GM21576 (cell line): ENCODE measurements around the gene HABP4.

Experiments used
- ATAC-seq: cut with Tn5 transposase; IDR thresholded peaks from one replicate; pipeline ENCODE4 v1.9.1; 2021; ENCODE audit warnings: mild to moderate bottlenecking, moderate library complexity; ENCODE audit not compliant: unreplicated experiment

The HABP4 gene

GRCh38 chr9:96449845-96450612 is at the start of gene HABP4:
HABP4 (plus strand) TSS chr9:96450169; CDS start chr9:96450280, 111 bp downstream.
- peak; percentile 94 for ATAC-seq

DNA sequence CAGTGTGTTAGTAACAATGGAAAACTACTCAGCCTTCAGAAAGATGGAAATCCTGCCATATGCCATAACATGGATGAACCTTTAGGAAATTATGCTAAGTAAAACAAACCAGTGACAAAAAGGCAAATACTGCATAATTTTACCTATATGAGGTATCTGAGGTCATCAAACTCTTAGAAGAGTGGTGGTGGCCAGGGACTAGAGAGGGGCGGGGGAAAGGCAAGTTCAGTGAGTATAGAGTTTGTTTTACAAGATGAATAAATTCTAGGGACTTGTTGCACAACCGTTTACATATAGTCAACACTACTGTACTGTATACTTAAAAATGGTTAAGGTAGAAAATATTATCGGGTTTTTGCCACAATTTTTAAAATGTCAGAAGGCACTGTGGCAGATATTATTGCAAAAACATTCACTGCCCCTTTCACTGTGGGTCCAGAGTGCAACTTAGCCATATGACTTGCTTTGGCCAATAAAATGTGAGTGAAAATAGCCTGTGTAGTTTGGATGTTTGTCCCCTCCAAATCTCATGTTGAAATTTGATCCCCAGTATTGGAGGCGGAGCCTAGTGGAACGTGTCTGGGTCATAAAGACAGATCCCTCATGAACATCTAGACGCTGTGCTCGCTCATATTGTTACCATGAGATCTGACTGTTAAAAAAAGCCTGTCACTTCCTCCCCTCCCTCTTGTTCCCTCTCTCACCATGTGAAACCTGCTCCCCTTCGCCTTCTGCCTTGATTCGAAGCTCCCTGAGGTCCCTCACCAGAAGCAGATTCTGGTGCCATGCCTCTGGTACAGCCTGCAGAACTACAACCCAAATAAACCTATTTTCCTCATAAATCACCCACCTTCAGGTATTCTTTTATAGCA is 41.3 kb upstream of the HABP4 start:
- ATAC-seq = no peak

DNA sequence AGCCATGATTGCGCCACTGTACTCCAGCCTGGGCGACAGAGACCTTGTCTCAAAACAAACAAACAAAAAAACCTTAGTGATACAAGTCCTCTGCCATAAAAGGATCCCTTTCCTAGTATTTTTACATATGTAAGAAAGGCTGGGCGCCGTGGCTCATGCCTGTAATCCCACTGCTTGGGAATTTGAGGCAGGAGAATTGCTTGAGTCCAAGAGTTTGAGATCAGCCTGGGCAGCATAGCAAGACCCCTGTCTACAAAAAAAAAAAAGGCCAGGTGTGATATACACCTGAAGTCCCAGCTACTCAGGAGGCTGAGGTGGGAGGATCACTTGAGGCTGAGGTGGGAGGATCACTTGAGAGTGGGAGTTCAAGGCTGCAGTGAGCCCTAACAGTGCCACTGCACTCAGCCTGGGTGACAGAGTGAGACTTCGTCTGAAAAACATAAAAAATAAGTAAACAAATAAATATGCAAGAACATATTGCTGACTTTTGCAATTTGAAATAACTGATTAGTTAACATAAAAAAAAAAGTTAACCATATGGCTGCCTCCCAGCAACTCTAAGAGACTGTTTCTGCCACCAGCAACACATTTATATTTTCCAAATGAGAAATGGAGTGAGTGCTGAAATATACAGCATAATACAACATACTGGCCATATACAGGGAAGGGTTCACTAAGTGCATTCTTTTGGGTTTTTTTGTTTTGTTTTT is 38.7 kb upstream of the HABP4 start:
- ATAC-seq = no peak

DNA sequence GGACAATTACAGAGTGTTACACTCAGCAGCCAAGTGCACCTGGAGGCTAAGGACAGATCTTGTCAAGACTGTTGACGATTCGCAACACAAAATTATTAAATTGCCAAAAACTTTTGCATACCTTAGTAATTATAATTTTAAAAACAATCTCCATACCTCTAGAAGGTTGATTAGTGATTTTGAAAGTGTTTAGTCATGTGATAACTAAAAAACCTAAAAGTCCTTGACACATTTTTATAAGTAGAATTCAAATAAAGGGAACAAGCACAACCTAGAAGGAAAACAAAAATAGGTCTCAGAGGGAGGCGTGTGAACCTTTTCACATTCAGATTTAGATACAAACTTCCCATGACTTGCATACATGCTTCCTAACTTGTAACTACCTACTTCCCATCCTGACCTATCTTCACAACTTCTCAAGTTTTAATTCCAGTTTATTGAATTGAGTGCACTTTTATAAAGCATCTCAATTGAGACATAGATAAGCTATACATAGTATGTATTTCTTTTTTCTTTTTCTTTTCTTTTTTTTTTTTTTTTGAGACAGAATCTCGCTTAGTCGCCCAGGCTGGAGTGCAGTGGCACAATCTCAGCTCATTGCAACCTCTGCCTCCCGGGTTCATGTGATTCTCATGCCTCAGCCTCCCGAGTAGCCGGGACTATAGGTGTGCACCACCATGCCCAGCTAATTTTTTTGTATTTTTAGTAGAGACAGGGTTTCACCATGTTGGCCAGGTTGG is 37.6 kb upstream of the HABP4 start:
- no peak for ATAC-seq

- ATAC-seq = peak; percentile 29
Measured at GRCh38 chr9:96413302-96414221, 36.4 kb upstream of the HABP4 start.

DNA sequence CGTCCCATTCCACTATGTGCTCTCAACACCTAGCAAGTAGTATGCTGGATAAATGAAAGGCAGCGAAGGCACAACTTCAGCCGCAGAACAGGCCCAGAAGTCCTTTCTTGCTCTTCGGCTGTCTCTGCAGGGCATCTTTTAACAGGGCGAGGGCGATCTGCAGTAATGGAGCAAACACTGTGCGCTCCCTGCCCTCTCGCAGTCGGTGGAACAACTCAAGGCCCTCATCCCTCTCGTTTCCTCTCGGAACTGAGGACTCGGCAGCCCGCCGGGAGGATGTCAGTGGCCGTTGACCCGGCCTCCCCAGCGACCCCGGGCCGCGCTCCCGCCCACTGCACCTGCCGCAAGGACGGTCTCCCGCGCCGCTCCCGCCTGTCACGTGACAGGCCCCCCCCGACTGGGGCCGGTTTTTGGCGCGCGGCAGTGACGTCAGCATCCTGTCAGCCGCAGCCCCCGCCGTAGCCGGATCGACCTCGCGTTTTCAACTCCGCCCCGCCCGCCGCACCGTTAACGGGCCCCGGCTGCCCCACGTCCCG is 32.9 kb upstream of the HABP4 start:
- no peak for ATAC-seq

GRCh38 chr9:96417661-96418082 is 32.3 kb upstream of the HABP4 start:
- ATAC-seq = no peak

DNA sequence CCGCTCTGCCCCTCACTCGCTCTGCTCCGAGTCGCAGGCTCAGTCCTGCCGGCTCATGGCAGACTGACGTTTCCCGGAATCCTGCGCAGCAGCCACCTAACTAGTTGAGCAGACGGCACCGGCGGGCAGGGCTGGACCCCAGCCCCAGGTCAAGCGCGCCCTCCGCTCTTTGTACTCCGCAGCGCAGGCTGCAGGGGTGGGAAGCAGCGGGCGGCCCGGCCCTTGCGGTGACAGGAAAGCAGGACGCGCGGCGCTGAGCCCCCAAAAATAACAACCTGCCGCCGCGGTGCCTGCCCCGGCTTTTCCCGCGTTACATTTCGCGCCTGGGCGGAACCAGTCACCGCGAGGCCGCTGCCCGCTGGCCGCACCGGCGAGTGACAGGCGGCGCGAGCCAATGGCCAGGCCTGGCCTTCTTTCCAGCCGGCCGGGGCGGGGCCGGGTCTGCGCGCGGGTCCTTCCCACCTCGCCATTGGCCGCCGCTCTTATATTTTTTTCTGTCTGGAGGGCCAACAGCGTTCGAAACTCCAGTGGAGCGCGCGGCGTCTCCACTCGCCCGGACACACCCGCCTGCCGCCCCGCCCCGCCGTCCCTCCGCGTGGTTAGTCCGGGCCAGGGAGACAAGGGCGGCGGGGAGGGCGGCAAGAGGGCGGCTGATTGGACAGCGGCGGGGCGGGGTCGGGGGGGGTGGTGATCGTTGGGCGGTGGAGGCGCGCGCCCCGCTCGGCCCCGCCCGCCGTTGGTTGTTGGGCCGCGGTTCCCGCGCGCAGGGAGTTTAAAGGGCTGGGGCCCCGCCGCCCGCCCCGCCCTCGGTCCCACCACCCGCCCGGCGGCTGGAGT is 31.7 kb upstream of the HABP4 start, which contains the start of gene ZNF367:
Gene ZNF367, minus strand, starts transcription at position 288 of the 837 bp plus-strand sequence. CDS start 338 bp downstream, outside the sequence.
- peak; percentile 58 for ATAC-seq

DNA sequence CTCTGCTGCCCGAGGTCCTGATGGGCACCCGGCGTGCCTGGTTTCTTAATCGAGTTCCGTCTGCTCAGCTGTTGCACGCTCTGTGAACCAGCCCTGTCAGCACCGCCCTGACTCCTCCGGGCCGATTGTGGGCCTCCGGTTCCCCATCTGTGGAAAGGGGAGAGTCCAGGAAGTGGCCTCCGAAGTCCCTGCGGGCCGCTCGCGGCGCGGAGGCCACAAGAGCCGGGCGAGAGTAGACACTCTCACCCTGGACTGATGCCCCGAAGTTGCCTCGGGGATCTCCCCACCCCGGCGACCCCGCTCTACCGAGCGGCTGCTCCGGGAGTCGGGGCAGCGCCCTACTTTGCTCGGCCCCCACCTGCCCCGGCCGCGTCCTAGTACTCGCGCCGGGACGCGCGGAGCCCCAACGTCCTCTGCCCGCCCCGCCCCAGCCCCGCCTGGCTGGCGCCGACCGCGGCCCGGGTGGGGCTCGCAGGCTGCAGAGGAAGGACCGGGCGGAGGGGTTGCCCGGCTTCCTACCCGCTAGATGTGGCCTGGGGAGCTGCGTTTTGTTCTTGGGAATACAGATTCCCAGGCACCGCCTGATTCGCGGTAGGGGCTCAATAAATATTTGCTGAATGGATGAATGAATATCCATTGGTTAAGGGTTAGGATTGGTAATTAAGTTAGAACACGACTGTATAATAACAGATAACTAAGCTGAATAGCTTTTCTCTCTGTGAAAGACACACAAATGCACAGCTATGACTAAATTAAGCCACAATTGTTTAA is 30.9 kb upstream of the HABP4 start:
- peak; percentile 29 for ATAC-seq

GRCh38 chr9:96419691-96419969 is 30.3 kb upstream of the HABP4 start:
- no peak for ATAC-seq

GRCh38 chr9:96420468-96421219 is 29.3 kb upstream of the HABP4 start:
- ATAC-seq = no peak

DNA sequence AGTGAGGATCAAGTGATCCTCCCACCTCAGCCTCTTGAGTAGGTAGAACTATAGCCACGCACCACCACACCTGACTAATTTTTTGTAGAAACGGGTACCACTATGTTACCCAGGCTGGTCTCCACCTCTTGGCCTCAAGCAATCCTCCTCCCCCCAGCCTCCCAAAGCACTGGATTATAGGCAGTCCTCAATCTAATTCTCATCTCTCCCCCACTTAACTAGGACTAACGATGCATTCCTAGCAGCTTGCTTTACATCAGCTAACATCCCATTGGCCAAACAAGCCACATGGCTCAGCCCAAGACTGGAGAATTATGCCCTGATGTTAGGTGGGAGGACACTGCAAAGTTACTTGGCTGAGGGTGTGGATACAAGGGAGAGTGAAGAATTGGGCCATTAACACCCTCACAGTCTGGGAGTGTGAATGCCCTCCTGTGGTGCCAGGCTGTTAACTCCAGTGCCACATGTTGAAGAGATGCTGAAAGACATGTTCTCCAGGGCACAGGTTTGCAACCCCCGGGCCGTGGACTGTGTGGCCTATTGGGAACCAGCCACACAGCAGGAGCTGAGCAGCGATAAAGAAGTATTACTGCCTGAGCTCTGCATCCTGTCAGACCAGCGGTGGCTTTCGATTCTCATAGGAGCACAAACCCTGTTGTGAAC is 26.5 kb upstream of the HABP4 start:
- no peak for ATAC-seq

GRCh38 chr9:96423985-96424336 is 26.0 kb upstream of the HABP4 start:
- no peak for ATAC-seq

DNA sequence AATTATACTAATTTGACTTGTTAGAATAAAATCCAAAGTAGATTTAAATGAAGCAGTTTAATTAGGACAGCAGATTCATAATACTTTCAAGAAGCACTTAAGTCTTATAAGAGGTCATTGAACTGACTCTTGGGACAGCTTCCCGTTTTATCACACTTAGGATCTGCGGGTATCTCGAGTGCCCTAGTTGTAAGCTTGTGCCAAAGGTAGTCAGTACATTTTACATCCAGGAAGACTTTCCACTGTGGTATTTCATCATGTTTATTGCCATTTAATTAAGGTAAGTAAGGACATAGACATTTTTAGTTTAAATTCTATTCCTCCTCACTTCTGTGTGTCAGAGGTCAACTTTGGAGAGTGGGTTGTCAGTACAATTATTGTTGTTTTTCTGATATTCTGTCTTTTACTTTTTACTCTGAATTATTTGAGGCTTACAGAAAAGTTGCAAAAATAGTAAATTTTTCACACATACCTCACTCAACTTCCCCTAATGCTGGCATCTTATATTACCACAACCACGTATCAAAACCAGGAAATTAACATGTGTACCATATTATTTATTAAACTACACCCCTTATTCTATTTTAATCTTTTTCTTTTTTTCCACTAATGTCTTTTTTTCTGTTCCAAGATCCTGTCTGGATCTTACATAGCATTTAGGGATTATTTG is 24.3 kb upstream of the HABP4 start:
- ATAC-seq = no peak

DNA sequence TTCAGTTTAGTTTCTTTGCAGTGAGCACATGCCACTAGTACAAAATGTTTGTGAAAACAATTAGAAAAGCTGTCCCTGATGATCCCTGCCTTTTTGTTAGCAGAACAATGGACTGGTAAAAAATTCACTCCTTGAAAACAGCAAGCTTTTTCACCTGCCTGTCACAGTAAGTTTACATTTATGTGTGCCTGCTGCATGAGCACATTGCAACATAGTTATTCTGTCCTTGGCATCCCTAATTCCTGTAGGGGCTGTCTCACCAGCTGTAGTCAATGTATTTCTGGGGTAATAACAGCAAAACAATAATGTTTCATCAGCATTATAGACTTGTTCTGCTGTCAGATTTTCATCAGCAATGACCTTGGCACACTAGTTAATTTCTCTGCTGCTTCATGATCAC is 20.2 kb upstream of the HABP4 start:
- no peak for ATAC-seq

GRCh38 chr9:96430377-96430776 is 19.6 kb upstream of the HABP4 start:
- no peak for ATAC-seq
